Thoracic aorta (tissue), 2 donors: ENCODE results near the gene SPATA24. TPM values are rescaled to one million over a fixed set of nuclear protein-coding genes. Genes with fewer than 3 reads are reported as not detected.

ENCODE experiments used
- ATAC-seq: fragments of 150-250 bp; one replicate; pipeline ENCODE4 v1.8.0; 2017; ENCODE audit warnings: low read depth; ENCODE audit not compliant: insufficient number of reproducible peaks, low FRiP score
- DNase-seq: peaks from one replicate; pipeline ENCODE4 v3.0.0-alpha.2; 2020; ENCODE audit warnings: low spot score
- H3K27ac ChIP-seq, 2 donors: fragments of 200-600 bp; sonication (generic); 1 replicate in 1 of 2; 2 replicates in 1 of 2; pipeline ENCODE4 v1.5.1; 2016; ENCODE audit warnings: mild to moderate bottlenecking in 2 of 2, moderate library complexity in 2 of 2
- H3K27me3 ChIP-seq: fragments of 200-600 bp; sonication (generic); replicated peaks from 2 replicates; pipeline ENCODE4 v1.6.0; 2016; ENCODE audit warnings: mild to moderate bottlenecking; ENCODE audit not compliant: insufficient read depth
- H3K36me3 ChIP-seq: fragments of 200-600 bp; sonication (generic); one replicate; pipeline ENCODE4 v1.5.1; 2016
- H3K4me1 ChIP-seq, 2 donors: fragments of 200-600 bp; sonication (generic); 1 replicate in 1 of 2; 2 replicates in 1 of 2; pipeline versions ENCODE4 v1.5.1 to v1.6.0; 2016; ENCODE audit warnings: low read depth in 2 of 2, mild to moderate bottlenecking in 1 of 2; ENCODE audit not compliant: control insufficient read depth in 1 of 2
- H3K4me3 ChIP-seq: fragments of 200-600 bp; sonication (generic); 2 replicates; pipeline ENCODE4 v1.5.1; 2016; ENCODE audit warnings: mild to moderate bottlenecking
- H3K9me3 ChIP-seq: fragments of 200-600 bp; sonication (generic); 2 replicates; pipeline ENCODE4 v1.5.1; 2016
- CTCF ChIP-seq: fragments of 200-600 bp; sonication (generic); IDR thresholded peaks from one replicate; pipeline ENCODE4 v1.5.1; 2019; ENCODE audit warnings: antibody characterized with exemption
- total RNA-seq, 2 donors: library from RNA; depleted of rRNA; stranded (reverse); fragments of >200 nt; gene quantifications; one replicate each; pipeline versions ENCODE4 v1.1.0 to v1.2.3, GENCODE V29; 2016

Gene SPATA24
- total RNA-seq, 2 donors from 2014 or later: 1.2 to 11.6 TPM

- TF ChIP-seq CTCF: no peak
- DNase-seq (no peak), ATAC-seq (no peak)
- Histone ChIP-seq H3K4me3 (peak overlapping the region; percentile 67), H3K27ac (no peak overlapping the region), H3K9me3 (no peaks in the 10 kb centered on the region), H3K27me3 (no peaks in the 10 kb centered on the region), H3K36me3 (no peaks in the 10 kb centered on the region), H3K4me1 (peaks cover 9 to 43% of the 10 kb centered on the region in 2 donors)
These were observed 11.6 kb downstream of the SPATA24 start for GRCh38 chr5:139392324-139392677.

- peak overlapping the region; percentile 67 for H3K4me3 ChIP-seq
These were observed 12.1 kb downstream of the SPATA24 start for GRCh38 chr5:139391570-139392323.

GRCh38 chr5:139390639-139391569, 13.0 kb downstream of the SPATA24 start:
- no peak for DNase-seq
- H3K27ac ChIP-seq: no peak overlapping the region
- peaks cover 9 to 43% of the 10 kb centered on the region in 2 donors for H3K4me1 ChIP-seq

More at GRCh38 chr5:139391570-139392323, 12.1 kb downstream of the SPATA24 start:
- DNase-seq (no peak), ATAC-seq (no peak)
- no peak for TF ChIP-seq CTCF
- no peaks in the 10 kb centered on the region for H3K36me3 ChIP-seq
- H3K27me3 ChIP-seq: no peaks in the 10 kb centered on the region
- H3K9me3 ChIP-seq: no peaks in the 10 kb centered on the region
- H3K4me1 ChIP-seq: peaks cover 9 to 43% of the 10 kb centered on the region in 2 donors
- no peak overlapping the region for H3K27ac ChIP-seq

GRCh38 chr5:139389701-139390638, 13.9 kb downstream of the SPATA24 start, which contains the start of gene MZB1:
Gene MZB1, minus strand, starts transcription at chr5:139389913. Its CDS starts 57 bp downstream, at chr5:139389856.
- Histone ChIP-seq H3K27ac (no peak within 1 kb of the TSS), H3K9me3 (no peaks in the 10 kb centered on the region), H3K27me3 (no peaks in the 10 kb centered on the region), H3K4me1 (peaks cover 9 to 35% of the 10 kb centered on the region in 2 donors), H3K36me3 (no peaks in the 10 kb centered on the region), H3K4me3 (no peak within 1 kb of the TSS)
- no peak for TF ChIP-seq CTCF
- no peak for DNase-seq
- ATAC-seq: no peak

More at GRCh38 chr5:139390639-139391569, 13.0 kb downstream of the SPATA24 start:
- no peak overlapping the region for H3K4me3 ChIP-seq
- H3K36me3 ChIP-seq: no peaks in the 10 kb centered on the region
- no peaks in the 10 kb centered on the region for H3K9me3 ChIP-seq
- no peak for ATAC-seq
- H3K27me3 ChIP-seq: no peaks in the 10 kb centered on the region
- TF ChIP-seq CTCF: no peak
